H1 (cell line): ENCODE measurements around the gene FAM222B.

ENCODE experiments used
- CTCF ChIP-seq, 3 experiments: IDR thresholded peaks; 1 replicate in 2 of 3; 2 replicates in 1 of 3; pipeline versions ENCODE4 v1.5.1 to v1.6.1; 2011; ENCODE audit warnings: low read length in 3 of 3, mild to moderate bottlenecking in 3 of 3, inconsistent platforms in 2 of 3, low read depth in 1 of 3, moderate library complexity in 1 of 3; ENCODE audit not compliant: insufficient read depth in 1 of 3; ENCODE audit errors: control extremely low read depth in 1 of 3
- PHF8 ChIP-seq: fragments of 200-600 bp; sonication (generic); conservative IDR thresholded peaks from 2 replicates; pipeline ENCODE4 v1.7.1; 2012; ENCODE audit warnings: low read depth, mild to moderate bottlenecking, inconsistent platforms, low read length, moderate library complexity
- TAF1 ChIP-seq: IDR thresholded peaks from 2 replicates; pipeline ENCODE4 v1.6.1; 2011; ENCODE audit warnings: mild to moderate bottlenecking, low read depth, low read length

GRCh38 chr17:28712705-28713415 lies 129.7 kb downstream of the FAM222B start:
- TF ChIP-seq TAF1 = no peak
- TF ChIP-seq PHF8 = no peak
- TF ChIP-seq CTCF (IDR thresholded peaks at IDR 0.05; ENCODE audit: control extremely low read depth in 1 of 3, insufficient read depth in 1 of 3, low read depth in 1 of 3, low read length in 3 of 3) = no peak
